SKM-1 (cell line): ENCODE data around the gene KLHL25.
"Not testable (repeated sequence)": the region's sequence is repeated elsewhere in the genome, so short reads cannot be mapped to it uniquely, and the experiment has no call there.

Experiments
- DNase-seq: peaks from one replicate; lab custom pipeline; 2025; ENCODE audit not compliant: unreplicated experiment; lab: John Stamatoyannopoulos, UW

KLHL25 gene

GRCh38 chr15:85805420-85805819, 10.7 kb upstream of the KLHL25 start:
- DNase-seq: no peak

DNA sequence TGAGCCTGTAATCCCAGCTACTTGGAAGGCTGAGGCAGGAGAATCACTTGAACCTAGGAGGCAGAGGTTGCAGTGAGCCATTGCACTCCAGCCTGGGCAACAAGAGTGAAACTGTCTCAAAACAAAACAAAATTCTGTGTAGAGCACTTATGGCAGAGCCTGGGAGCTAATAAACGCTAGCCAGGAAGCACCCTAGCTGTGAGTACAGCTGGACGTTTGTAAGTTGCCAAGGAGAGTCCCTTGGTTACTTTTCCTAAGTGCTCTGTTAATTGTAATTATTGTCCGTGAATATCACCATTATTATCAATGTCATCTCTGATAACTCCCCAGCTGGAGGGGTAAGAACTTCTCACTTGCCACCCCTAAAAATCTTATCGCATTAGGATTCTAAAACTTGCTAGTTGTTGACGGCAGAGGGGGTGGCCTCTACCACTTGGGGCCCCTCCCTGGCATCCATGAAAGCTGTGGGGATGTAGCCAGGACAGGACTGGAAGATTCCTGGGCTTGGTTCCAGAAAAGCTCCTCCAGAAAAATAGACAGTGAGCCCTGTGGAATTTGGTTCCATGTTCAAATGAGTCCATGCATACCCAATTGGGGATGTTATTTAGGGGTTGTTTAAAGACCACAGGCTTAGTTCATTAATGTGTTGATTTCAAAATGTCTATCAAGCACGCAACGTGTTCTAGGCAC, 9.9 kb upstream of the KLHL25 start:
- no peak for DNase-seq

DNA sequence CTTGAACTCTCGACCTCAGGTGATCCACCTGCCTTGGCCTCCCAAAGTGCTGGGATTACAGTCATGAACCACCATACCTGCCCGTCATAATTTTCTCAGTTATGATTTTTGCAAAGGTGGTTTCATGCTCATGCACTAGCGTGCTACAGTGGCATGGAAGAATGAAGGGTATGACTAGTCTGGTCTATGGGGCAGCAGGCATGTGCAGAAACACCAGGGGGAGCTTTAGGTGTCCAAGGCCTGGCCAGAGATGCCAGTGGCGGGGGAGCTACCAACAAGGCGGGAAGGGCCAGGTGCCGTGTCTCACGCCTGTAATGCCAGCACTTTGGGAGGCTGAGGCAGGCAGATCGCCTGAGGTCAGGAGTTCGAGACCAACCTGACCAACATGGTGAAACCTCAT, 7.9 kb upstream of the KLHL25 start:
- DNase-seq: not testable (repeated sequence)

DNA sequence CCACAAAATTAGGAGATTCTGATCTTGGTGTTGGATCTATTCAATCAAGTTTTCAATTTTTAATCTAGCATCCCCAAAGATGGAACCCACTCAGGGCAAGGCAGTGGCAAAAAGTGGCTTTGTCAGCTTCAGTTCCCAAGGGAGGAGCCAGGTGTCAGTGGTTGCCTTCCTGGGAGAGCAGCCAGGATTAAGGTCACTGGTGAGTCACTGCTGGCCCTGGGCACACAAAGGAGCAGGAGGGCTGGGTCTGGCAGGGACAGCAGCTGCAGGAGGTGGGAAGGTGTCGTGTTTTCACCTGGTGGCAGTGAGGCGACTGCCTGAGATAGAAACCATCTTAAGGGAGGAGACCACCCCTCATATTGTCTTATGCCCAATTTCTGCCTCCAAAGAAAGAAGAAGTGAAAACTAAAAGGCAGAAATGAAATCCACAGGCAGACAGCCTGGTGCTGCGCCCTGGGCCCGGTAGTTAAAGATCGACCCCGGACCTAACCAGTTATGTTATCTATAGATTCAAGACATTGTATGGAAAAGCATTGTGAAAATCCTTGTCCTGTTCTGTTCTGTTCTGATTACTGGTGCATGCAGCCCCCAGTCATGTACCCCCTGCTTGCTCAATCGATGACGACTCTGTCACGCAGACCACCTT, 5.9 kb upstream of the KLHL25 start:
- DNase-seq: no peak

- not testable (repeated sequence) for DNase-seq
These were observed 1.6 kb upstream of the KLHL25 start for GRCh38 chr15:85796371-85796770.

- DNase-seq: no peak
These were observed 896 bp upstream of the KLHL25 start for GRCh38 chr15:85795337-85796305.

DNA sequence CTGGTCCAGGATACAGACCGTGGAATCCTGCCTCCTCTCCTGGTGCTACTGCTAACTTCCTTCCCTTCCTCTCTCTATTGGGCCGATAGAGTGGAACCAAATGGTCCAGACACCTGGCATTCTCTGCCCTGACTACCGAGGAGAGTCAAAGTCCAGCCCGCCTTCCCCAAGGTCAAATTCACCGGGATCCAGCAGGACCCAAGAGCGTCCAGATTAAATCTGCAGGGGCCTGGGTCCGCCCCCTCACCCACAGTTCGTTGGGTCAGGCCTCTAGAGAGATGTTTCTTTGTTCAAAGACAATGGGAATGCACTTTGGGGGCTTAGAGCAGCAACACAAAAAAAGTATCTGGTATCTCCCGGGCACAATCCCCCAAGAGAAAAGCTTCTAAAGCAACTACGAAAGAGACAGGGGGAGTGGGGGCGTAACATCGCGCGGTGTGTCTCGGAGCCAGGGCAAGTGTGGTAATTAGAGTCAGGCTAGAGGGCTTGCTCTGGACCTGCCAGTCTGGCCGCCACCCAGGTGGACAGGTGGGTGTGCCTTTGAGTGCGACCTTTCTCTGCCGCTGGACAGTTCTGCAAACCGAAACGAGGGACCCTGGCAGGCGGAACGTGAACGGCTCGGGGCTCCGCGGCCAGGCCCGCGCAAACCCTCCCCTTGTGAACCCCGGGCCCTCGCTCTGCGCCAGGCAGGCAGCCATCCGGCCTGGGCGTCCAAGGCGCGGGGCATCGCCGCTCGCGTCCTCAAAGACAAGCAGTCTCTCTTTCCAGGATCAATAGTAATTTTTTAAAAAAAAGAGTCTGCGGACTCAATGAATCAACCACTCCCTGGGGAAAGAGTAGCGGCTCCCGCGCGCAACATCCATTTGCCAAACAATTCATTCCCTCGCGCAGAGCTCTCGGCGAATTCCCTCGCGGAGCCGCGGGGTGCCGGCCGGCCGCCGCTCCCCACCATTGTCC, 806 bp downstream of the KLHL25 start:
- DNase-seq: no peak

DNA sequence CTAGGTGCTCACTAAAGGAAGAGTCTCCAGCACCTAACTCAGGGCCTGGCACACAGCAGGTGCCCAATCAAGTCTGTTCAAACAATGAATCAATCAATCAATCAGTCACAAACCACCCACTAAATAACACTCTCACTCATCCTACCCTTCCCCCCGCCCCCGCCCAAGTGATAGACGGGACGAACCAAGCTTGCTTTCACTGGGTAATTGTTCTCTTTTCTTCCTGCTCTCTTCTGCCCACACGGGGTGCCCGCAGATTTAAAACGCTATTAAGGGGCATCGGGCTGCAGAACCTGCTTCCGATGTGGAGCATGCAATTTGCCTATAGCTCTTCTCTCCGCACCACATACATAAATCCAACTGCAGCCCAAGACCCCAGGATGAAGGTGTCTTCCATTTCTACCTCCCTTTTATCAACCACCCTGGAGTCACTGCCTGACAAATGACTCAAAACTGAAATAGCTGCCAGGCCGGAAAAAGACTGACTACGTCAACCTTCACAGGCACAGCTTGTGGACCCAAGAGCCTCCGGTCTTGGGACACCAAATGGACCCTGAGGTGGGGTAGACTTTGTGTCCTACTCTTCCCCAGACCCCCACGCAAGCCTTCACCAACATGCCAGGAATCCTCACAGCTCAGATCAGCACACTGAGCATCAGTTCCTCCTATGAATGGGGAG, 1.7 kb downstream of the KLHL25 start:
- no peak for DNase-seq

DNA sequence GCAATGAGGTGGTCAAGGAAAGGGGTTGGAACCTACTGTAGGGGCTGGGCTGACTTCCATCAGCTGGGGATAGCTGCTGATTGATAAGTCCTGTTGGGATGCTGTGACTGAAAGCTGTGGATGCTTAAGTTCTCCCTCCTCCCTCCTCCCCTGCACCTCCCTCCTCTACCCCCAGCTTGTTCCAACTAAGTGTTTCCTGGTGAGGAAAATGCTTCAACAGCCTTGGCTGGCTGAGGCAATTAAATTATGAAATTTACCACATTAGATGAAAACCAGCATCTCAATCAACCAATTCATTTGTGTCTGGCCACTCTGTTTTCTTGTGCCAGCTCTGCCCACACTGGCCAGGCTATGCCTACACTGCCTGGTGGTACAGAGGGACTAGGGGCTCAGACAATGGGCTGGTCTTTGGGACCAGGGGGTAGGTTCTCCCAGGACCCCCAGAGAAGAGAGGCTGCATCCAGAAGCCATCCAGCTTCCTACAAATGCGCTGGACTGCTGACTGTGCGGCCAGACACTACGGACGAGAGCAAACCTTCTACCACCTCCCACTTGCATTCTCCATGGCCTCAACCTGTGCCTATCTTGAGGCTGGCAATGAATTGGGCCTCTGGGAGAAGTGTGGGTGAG, 2.5 kb downstream of the KLHL25 start:
- no peak for DNase-seq

- no peak for DNase-seq
These were observed 5.2 kb downstream of the KLHL25 start for GRCh38 chr15:85789496-85789875.

DNA sequence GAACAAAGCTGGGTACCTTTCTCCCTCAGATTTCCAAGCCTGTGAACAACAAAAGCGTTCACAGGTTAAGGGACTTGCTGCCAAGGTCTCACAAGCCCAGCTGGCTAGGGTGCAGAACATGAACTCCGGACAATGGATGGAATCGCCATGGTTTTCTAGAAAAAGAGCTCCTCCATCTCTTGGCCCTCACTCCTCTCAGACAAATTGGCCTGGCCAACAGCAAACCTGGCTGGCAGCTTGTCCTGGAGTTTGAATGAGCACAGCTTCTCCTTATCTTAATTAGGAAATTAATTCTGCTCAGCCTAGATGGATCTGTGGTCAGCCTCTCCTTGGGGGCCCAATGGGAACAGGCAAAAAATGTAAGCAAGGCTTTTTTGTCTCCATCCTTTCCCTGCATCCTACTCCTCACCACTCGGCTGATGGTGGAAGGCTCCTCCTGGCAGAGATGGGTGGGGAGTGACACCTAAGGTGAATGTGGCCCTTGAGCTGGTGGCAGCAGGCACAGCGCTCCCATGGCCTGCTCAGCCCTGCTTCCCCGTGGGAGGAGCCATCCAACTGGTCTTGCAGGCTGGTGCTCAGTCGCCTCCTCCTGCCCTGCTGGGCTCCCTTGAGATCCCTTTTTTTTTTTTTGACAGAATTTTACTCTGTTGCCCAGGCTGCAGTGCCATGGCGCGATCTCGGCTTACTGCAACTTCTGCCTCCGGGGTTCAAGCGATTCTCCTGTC, 5.8 kb downstream of the KLHL25 start:
- no peak for DNase-seq

DNA sequence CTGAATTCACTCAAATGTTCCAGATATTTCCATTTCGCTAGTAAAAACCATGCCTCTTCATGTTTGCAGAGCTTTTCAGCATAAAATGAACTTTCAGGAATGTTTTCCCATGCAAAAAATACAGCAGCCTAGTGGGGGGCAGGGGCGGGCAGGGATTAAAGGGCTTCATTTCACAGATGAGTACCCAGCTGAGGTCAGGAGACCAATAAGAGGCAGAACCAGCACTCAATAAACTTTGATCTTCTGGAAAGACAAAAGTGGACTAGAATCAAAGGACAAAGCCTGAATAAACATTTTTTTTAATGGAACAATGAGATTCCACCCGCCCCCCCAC, 8.0 kb downstream of the KLHL25 start:
- DNase-seq: no peak

DNA sequence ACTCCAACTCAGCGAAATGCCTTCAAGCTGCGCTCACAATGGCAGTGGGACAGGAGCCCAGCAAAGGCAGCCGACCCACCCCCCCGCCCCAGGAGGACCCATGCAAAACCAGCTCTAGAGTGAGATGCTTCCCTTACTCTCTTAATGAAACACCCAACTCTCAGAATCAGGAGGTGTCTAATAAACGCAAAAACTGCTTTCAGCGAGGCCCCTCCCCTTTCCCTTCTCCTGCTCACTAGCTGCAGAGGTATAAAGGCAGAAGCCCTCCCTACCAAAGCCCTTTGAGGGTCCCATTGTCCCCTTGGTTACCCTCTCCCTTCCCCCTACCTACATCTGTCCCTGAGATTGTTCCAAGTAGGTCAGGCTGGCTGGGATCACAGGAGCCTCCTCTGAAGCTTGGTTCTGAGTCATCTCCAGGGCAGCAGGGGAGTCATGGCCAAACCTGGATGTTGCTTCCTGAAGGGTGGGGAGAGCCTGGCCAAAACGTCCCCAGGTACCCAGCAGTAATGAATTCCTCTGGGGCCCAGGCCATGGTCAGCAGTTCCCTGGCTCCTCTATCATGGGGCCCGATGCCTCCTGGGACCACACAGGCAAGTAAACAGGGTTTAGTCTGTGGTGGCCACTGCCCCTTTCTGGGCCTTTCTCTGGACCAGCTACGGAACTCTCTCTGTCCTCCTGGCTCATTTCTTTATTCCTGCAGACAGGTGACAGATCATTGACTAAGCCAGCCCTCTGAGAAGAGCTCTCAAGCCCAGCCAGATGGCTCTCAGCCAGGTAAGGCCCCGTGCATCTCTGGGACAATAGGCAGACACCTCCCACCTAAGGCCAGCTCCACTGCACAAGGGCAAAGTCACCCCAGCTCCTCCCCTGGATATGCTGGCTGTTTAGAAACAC, 8.6 kb downstream of the KLHL25 start:
- no peak for DNase-seq

DNA sequence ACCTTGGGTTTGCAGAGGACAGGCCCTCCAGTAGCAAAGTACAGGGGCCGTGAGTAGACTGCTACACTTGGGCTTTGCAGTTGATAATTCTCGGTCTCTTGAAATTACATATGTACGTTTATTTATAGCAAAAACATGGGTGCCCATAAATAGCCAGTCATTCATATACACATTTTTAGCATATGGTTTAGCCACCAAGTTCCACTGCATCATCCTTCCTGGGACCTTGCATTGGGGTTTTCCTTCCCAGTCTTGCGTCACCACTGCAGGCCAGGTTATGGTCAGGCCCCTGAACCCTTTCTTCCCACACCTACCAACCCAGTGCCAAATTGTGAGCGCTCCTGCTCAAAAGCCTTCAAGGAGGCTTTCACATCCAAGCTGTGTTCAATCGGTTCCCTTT, 12.7 kb downstream of the KLHL25 start:
- DNase-seq: no peak

DNA sequence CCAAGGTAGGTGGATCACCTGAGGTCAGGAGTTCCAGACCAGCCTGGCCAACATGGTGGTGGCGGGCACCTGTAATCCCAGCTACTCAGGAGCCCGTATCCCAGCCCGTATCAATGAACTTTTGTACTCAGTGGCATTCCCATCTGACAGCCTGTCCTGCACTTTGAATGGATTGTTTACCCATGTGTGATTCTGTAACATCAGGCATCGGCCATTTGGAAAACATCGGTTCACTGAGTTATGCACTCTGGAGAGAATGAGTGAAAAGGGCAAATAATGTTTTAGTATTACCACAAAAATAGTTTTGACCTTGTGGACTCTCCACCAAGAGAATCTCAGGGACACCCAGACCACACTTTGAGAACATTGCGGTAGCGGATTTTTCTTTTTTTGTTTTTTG, 13.6 kb downstream of the KLHL25 start:
- DNase-seq: no peak

DNA sequence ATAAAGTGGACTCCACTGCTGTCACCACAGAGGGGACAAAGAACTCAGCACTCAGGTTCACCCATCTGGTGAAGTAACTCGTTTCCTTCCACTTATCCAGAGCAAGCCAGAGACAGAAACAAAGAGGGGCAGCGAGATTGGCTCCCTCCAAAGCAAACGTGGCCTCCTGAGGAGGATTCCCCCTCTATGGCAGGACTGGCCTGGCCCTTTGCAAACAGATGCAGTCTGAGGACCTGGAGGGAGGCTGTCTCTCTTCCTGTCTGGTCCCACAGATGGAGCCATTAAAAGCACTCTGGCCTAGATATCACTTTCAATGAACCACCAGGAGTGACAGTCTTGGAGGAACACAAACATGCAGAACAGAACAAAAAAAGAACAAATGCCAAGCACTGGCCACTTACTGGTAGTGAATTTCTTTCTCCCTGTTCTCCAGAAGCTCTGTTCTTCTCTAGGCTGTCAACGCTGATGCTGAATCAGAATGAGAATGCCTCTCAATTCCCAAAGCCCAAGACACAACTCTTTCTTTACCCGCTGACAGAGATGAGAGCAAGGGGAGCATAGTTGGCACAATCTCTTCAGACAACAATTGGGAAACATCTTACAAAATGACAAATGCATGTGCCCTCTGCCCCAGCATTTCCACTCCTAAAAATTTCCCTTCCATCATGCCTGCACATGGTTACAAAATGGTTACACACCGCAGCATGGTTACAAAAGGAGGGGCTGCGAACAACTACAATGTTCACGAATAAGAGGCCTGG, 14.3 kb downstream of the KLHL25 start:
- DNase-seq: no peak

DNA sequence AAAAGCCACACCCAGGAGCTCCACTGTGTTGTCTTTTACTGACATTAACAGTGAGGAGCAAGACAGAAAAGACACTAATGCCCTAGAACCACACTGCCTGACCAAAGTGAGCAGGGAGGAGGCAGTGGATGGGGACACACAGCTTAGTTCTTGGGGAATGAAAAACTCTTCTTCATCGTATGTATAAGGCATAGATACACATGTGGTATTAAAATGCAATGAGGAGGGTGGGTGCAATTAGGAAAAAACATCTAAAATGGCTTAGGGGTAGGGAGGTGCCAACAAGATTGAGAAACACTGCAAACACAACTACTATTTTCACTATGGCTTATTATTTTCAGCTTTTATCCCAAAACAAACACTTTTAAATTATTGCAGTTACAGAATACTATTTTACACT, 15.5 kb downstream of the KLHL25 start:
- DNase-seq: no peak
